Panc1 (cell line): Measurements from ENCODE around the gene LRFN3.

Experiments
- CTCF ChIP-seq: fragments of 450-650 bp; IDR thresholded peaks from 2 replicates; pipeline ENCODE4 v1.5.1; 2017; ENCODE audit warnings: mild to moderate bottlenecking
- SIN3A ChIP-seq: IDR thresholded peaks from 2 replicates; pipeline ENCODE4 v1.6.1; 2012; ENCODE audit warnings: low read depth, mild to moderate bottlenecking, low read length, moderate library complexity, borderline replicate concordance; ENCODE audit not compliant: insufficient read depth
- TCF7L2 ChIP-seq: IDR thresholded peaks from 2 replicates; pipeline ENCODE4 v1.6.1; 2011; ENCODE audit warnings: mild to moderate bottlenecking, low read depth, low read length, inconsistent platforms

DNA sequence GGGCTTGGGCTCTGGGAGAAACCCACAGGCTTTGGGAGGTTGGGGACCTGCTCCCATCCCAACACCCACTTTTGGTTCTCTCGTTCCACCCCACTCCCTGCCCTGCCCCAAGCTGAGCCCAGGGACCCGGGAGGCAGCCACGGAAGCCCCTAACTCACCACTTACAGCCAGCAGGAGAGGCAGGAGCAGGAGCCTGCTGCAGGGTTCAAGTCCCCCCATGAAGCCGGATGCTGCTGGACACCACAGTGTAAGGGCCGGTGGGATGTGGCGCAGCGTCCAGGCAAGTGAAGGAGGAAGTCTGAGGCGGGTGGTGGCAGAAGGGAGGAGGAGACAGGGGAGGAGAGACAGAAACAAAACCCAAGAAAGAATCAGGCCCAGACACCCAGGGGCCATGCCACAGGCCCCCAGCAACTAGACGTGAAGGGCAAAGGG, 28.1 kb upstream of the LRFN3 start, which contains the start of gene TYROBP:
- TF ChIP-seq CTCF (no peak), TCF7L2 (no peak), SIN3A (no peak)
